Mammary epithelial cell (primary cell): Measurements from ENCODE around the gene ELOVL6.

Experiments
- CTCF ChIP-seq, 2 donors: IDR thresholded peaks in 1 of 2; conservative IDR thresholded peaks in 1 of 2; 2 replicates each; pipeline ENCODE4 v1.5.1; 2011 to 2012; ENCODE audit warnings: inconsistent platforms in 2 of 2, low read length in 2 of 2, mild to moderate bottlenecking in 2 of 2, control low read depth in 1 of 2, low read depth in 1 of 2; ENCODE audit not compliant: insufficient read depth in 1 of 2; ENCODE audit errors: extremely low read depth in 1 of 2
- EZH2 ChIP-seq: IDR thresholded peaks from 2 replicates; pipeline ENCODE4 v1.6.1; 2012; ENCODE audit warnings: low read length, inconsistent platforms, borderline replicate concordance

- no peak for TF ChIP-seq CTCF (conservative IDR thresholded peaks at IDR 0.05 in 1 of 2, IDR thresholded peaks at IDR 0.05 in 1 of 2; ENCODE audit: extremely low read depth in 1 of 2, insufficient read depth in 1 of 2, low read depth in 1 of 2, low read length in 2 of 2)
- TF ChIP-seq EZH2, result no peak
Measured at GRCh38 chr4:110196871-110197528, 1.4 kb downstream of the ELOVL6 start.
